GM23248 (cell line): ENCODE measurements around the gene PADI6. TPM values are rescaled to one million over a fixed set of nuclear protein-coding genes. Genes with fewer than 3 reads are reported as not detected.

ENCODE experiments used
- DNase-seq: peaks from one replicate; pipeline ENCODE4 v3.0.0-alpha.2; 2015
- H2AFZ ChIP-seq: fragments of 200-600 bp; sonication (generic); 2 replicates; pipeline ENCODE4 v1.6.1; 2016; ENCODE audit warnings: antibody characterized with exemption
- H3F3A ChIP-seq: fragments of 200-600 bp; sonication (generic); 2 replicates; pipeline ENCODE4 v1.6.1; 2016; ENCODE audit warnings: mild to moderate bottlenecking, antibody characterized with exemption, mixed run types; ENCODE audit not compliant: insufficient read depth
- H3K27ac ChIP-seq: fragments of 200-600 bp; sonication (generic); 2 replicates; pipeline ENCODE4 v1.5.1; 2016; ENCODE audit warnings: mild to moderate bottlenecking
- H3K27me3 ChIP-seq: fragments of 200-600 bp; sonication (generic); replicated peaks from 2 replicates; pipeline ENCODE4 v1.6.1; 2016; ENCODE audit warnings: mild to moderate bottlenecking; ENCODE audit not compliant: insufficient read depth
- H3K36me3 ChIP-seq: fragments of 200-600 bp; sonication (generic); 2 replicates; pipeline ENCODE4 v1.6.1; 2016; ENCODE audit warnings: low read depth, mild to moderate bottlenecking
- H3K4me1 ChIP-seq: fragments of 200-600 bp; sonication (generic); 2 replicates; pipeline ENCODE4 v1.6.1; 2016; ENCODE audit warnings: mild to moderate bottlenecking; ENCODE audit not compliant: insufficient read depth
- H3K4me2 ChIP-seq: fragments of 200-600 bp; sonication (generic); one replicate; pipeline ENCODE4 v1.6.1; 2016; ENCODE audit warnings: mild to moderate bottlenecking; ENCODE audit not compliant: unreplicated experiment
- H3K4me3 ChIP-seq: fragments of 200-600 bp; sonication (generic); 2 replicates; pipeline ENCODE4 v1.5.1; 2016; ENCODE audit warnings: mild to moderate bottlenecking
- H3K79me2 ChIP-seq: fragments of 200-600 bp; sonication (generic); 2 replicates; pipeline ENCODE4 v1.6.1; 2016; ENCODE audit warnings: mild to moderate bottlenecking; ENCODE audit not compliant: insufficient read depth
- H3K9ac ChIP-seq: fragments of 200-600 bp; sonication (generic); 2 replicates; pipeline ENCODE4 v1.6.1; 2016; ENCODE audit warnings: mild to moderate bottlenecking
- H3K9me2 ChIP-seq: fragments of 200-600 bp; sonication (generic); 2 replicates; pipeline ENCODE4 v1.6.1; 2016; ENCODE audit warnings: mixed run types, mild to moderate bottlenecking, moderate library complexity; ENCODE audit not compliant: insufficient read depth
- H3K9me3 ChIP-seq: fragments of 200-600 bp; sonication (generic); one replicate; pipeline ENCODE4 v1.6.1; 2017; ENCODE audit warnings: low read depth
- H4K20me1 ChIP-seq: fragments of 200-600 bp; sonication (generic); 2 replicates; pipeline ENCODE4 v1.6.0; 2016; ENCODE audit not compliant: insufficient read depth
- EZH2 ChIP-seq: fragments of 200-600 bp; sonication (generic); IDR thresholded peaks from 2 replicates; pipeline ENCODE4 v1.6.1; 2018; ENCODE audit warnings: antibody characterized with exemption, mild to moderate bottlenecking; ENCODE audit not compliant: insufficient read depth, poor library complexity, severe bottlenecking
- EZH2phosphoT487 ChIP-seq: fragments of 200-600 bp; sonication (generic); IDR thresholded peaks from 2 replicates; pipeline ENCODE4 v1.6.1; 2018; ENCODE audit warnings: antibody characterized with exemption, moderate library complexity, mild to moderate bottlenecking, low read depth; ENCODE audit not compliant: insufficient read depth
- WGBS, 2 experiments: methylation state at CpG; one replicate each; pipeline ENCODE4 v1.1.6; 2015 to 2017; ENCODE audit warnings: low lambda C conversion rate in 2 of 2, low coverage in 1 of 2; ENCODE audit errors: missing lambda C conversion rate in 2 of 2; 5-methylcytosine and 5-hydroxymethylcytosine counted together
- in situ Hi-C: fragments of 300-500 bp; cut with MboI; formaldehyde crosslinking; loops from 2 replicates; pipeline ENCODE4 v1.15.0; 2020
- polyA plus RNA-seq: library from polyadenylated mRNA; unstranded; fragments of >200 nt; fragmentation: Nextera tagmentation; extraction: Ambion mirVana; gene quantifications from 2 replicates; pipeline ENCODE4 v1.2.1, GENCODE V29; 2016
- total RNA-seq: library from RNA; depleted of rRNA; stranded (reverse); fragments of >200 nt; shearing (Covaris generic); gene quantifications from 2 replicates; pipeline ENCODE4 v1.2.3, GENCODE V29; 2014

The PADI6 gene
- total and polyA plus RNA-seq, 2 experiments from 2014 or later, result not detected

- no peak overlapping the region for H3K4me2 ChIP-seq
- no peaks in the 10 kb centered on the region for H4K20me1 ChIP-seq
- WGBS, 2 experiments, result 91 to 95% methylated on average over 16 of the region's 16 CpGs
- H3F3A ChIP-seq, result 0 out of 2 replicates have a peak, but pooled peaks cover 7% of the 10 kb centered on the region
- H3K27ac ChIP-seq, result no peak overlapping the region
- no peak for TF ChIP-seq EZH2
- TF ChIP-seq EZH2phosphoT487, result no peak
- no peaks in the 10 kb centered on the region for H3K4me1 ChIP-seq
- no peak overlapping the region for H3K4me3 ChIP-seq
- H2AFZ ChIP-seq, result no peak overlapping the region
- H3K9me3 ChIP-seq, result no peaks in the 10 kb centered on the region
- no peak overlapping the region for H3K9ac ChIP-seq
- no peak for DNase-seq
- in situ Hi-C loops, result no loop called here
- no peaks in the 10 kb centered on the region for H3K9me2 ChIP-seq
- H3K79me2 ChIP-seq, result peaks cover 6% of the 10 kb centered on the region; the same call in 1 of the 2 replicates
- no peaks in the 10 kb centered on the region for H3K27me3 ChIP-seq
- H3K36me3 ChIP-seq, result peaks cover 64% of the 10 kb centered on the region
Measured at GRCh38 chr1:17412093-17412870, 40.3 kb downstream of the PADI6 start.

- TF ChIP-seq EZH2 (no peak), EZH2phosphoT487 (no peak)
- Histone ChIP-seq H3K36me3 (peaks cover 73% of the 10 kb centered on the region), H3K9me2 (no peaks in the 10 kb centered on the region), H3K9me3 (no peaks in the 10 kb centered on the region), H3K4me1 (no peaks in the 10 kb centered on the region), H3K9ac (no peak overlapping the region), H3F3A (no peaks in the 10 kb centered on the region), H2AFZ (no peak overlapping the region), H3K27ac (no peak overlapping the region), H3K79me2 (peaks cover 11% of the 10 kb centered on the region; the same call in 1 of the 2 replicates), H3K4me3 (no peak overlapping the region), H3K4me2 (no peak overlapping the region), H3K27me3 (no peaks in the 10 kb centered on the region), H4K20me1 (no peaks in the 10 kb centered on the region)
- WGBS, 2 experiments, result 97 to 98% methylated on average over 2 of the region's 2 CpGs
- DNase-seq, result no peak
- in situ Hi-C loops, result no loop called here
Measured at GRCh38 chr1:17414022-17414421, 42.0 kb downstream of the PADI6 start.

- peaks cover 82% of the 10 kb centered on the region for H3K36me3 ChIP-seq
- 94 to 99% methylated on average over 19 to 20 of the region's 20 CpGs for WGBS, 2 experiments
- H3K9me2 ChIP-seq, result no peaks in the 10 kb centered on the region
- no peaks in the 10 kb centered on the region for H3K9me3 ChIP-seq
- no peak overlapping the region for H3K4me3 ChIP-seq
- no peak overlapping the region for H3K27ac ChIP-seq
- no peaks in the 10 kb centered on the region for H3K4me1 ChIP-seq
- in situ Hi-C loops, result no loop called here
- no peak overlapping the region for H3K4me2 ChIP-seq
- no peak for TF ChIP-seq EZH2phosphoT487
- TF ChIP-seq EZH2, result no peak
- H4K20me1 ChIP-seq, result no peaks in the 10 kb centered on the region
- H3K27me3 ChIP-seq, result no peaks in the 10 kb centered on the region
- peaks cover 17% of the 10 kb centered on the region; the same call in 1 of the 2 replicates for H3K79me2 ChIP-seq
- no peak overlapping the region for H3K9ac ChIP-seq
- DNase-seq, result no peak
- peaks cover 12% of the 10 kb centered on the region; the same call in 1 of the 2 replicates for H3F3A ChIP-seq
- H2AFZ ChIP-seq, result no peak overlapping the region
Measured at GRCh38 chr1:17416389-17416788, 44.4 kb downstream of the PADI6 start.

- Histone ChIP-seq H3K27ac (no peak overlapping the region), H2AFZ (no peak overlapping the region), H3K79me2 (peaks cover 34% of the 10 kb centered on the region), H3K4me3 (no peak overlapping the region), H3K9me3 (no peaks in the 10 kb centered on the region), H3K27me3 (no peaks in the 10 kb centered on the region), H4K20me1 (no peaks in the 10 kb centered on the region; the same call in 1 of the 2 replicates), H3K36me3 (peaks cover 70% of the 10 kb centered on the region), H3F3A (peaks cover 24% of the 10 kb centered on the region), H3K4me1 (no peaks in the 10 kb centered on the region), H3K4me2 (no peak overlapping the region), H3K9ac (no peak overlapping the region), H3K9me2 (no peaks in the 10 kb centered on the region)
- DNase-seq, result peak; percentile 66
- TF ChIP-seq EZH2 (no peak), EZH2phosphoT487 (no peak)
- WGBS, 2 experiments, result 42 to 45% methylated on average over 42 of the region's 42 CpGs
- in situ Hi-C loops, result no loop called here
Measured at GRCh38 chr1:17419626-17420328, 47.8 kb downstream of the PADI6 start.
